Mesothelial cell of epicardium (in vitro differentiated cells): ENCODE results near the gene C1QB. TPM values are rescaled to one million over a fixed set of nuclear protein-coding genes. Genes with fewer than 3 reads are reported as not detected.
A peak's percentile ranks its signal among the peaks of the same experiment; 100 is the strongest.

Experiments
- DNase-seq, 2 experiments: peaks; one replicate each; pipeline ENCODE4 v3.0.0; 2021; ENCODE audit warnings: low spot score in 2 of 2; ENCODE audit not compliant: unreplicated experiment in 2 of 2
- H3K27ac Mint-ChIP-seq: 2 replicates; pipeline ENCODE4 v1.8.0; 2021; ENCODE audit warnings: mixed read lengths
- H3K27me3 Mint-ChIP-seq: 2 replicates; pipeline ENCODE4 v1.8.0; 2021; ENCODE audit warnings: low read depth, mixed read lengths
- H3K36me3 Mint-ChIP-seq: 2 replicates; pipeline ENCODE4 v1.8.0; 2021; ENCODE audit warnings: mixed read lengths
- H3K4me1 Mint-ChIP-seq: 2 replicates; pipeline ENCODE4 v1.8.0; 2021; ENCODE audit warnings: mixed read lengths
- H3K4me3 Mint-ChIP-seq: 2 replicates; pipeline ENCODE4 v1.8.0; 2021; ENCODE audit warnings: mild to moderate bottlenecking, moderate library complexity, mixed read lengths
- H3K9me3 Mint-ChIP-seq: 2 replicates; pipeline ENCODE4 v1.8.0; 2021; ENCODE audit warnings: mixed read lengths
- total RNA-seq: library from RNA; stranded (reverse); gene quantifications from 3 replicates; pipeline ENCODE4 v1.2.1, GENCODE V29; 2021
- TF ChIP-seq, protein P1 (sequence below): fragments of 200-600 bp; sonication (generic); IDR thresholded peaks from one replicate; pipeline ENCODE4 v1.5.0; 2021; ENCODE audit warnings: antibody characterized with exemption; ENCODE audit not compliant: unreplicated experiment

The C1QB gene
- total RNA-seq, 1 donor from 2014 or later, result not detected

DNA sequence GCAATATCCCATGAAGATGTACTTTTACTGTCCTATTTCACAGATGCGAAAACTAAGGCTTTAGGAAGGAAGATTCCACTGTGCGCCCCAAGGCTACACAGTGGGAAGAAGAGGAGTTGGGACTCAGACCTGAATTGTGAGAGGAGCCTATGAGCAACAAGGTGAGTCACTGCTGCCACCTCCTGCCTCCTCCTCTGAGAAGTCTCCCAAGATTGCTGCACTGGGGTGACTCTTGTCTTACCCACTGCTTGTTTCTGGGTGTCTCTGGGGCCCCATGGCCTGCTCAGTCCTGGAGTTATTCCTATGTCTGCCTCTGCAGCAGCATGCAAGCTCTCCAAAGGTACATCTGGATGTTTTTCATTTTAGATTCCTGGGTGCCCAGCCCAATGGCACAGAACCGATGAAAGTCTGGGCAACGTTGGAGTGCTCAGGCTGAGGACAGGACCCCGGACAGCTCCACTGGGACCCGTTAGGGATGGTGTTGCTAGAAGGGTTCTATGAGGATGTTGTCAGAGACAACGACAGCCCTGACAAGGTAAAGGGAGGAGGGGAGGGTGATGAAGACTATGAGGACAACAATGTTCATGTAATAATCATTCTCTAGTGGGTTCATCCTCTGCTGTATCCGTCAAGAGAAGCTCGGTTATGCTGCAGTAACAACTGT lies 27.6 kb upstream of the C1QB start:
- H3K4me3 Mint-ChIP-seq, result no peak overlapping the region
- H3K27me3 Mint-ChIP-seq, result peaks cover 76% of the 10 kb centered on the region
- H3K9me3 Mint-ChIP-seq, result no peaks in the 10 kb centered on the region
- no peaks in the 10 kb centered on the region for H3K4me1 Mint-ChIP-seq
- TF ChIP-seq, protein P1, sequence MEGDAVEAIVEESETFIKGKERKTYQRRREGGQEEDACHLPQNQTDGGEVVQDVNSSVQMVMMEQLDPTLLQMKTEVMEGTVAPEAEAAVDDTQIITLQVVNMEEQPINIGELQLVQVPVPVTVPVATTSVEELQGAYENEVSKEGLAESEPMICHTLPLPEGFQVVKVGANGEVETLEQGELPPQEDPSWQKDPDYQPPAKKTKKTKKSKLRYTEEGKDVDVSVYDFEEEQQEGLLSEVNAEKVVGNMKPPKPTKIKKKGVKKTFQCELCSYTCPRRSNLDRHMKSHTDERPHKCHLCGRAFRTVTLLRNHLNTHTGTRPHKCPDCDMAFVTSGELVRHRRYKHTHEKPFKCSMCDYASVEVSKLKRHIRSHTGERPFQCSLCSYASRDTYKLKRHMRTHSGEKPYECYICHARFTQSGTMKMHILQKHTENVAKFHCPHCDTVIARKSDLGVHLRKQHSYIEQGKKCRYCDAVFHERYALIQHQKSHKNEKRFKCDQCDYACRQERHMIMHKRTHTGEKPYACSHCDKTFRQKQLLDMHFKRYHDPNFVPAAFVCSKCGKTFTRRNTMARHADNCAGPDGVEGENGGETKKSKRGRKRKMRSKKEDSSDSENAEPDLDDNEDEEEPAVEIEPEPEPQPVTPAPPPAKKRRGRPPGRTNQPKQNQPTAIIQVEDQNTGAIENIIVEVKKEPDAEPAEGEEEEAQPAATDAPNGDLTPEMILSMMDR, result no peak
- H3K27ac Mint-ChIP-seq, result no peak overlapping the region
- H3K36me3 Mint-ChIP-seq, result no peaks in the 10 kb centered on the region
- DNase-seq, result peak in 1 of 2 experiments; percentile 58

DNA sequence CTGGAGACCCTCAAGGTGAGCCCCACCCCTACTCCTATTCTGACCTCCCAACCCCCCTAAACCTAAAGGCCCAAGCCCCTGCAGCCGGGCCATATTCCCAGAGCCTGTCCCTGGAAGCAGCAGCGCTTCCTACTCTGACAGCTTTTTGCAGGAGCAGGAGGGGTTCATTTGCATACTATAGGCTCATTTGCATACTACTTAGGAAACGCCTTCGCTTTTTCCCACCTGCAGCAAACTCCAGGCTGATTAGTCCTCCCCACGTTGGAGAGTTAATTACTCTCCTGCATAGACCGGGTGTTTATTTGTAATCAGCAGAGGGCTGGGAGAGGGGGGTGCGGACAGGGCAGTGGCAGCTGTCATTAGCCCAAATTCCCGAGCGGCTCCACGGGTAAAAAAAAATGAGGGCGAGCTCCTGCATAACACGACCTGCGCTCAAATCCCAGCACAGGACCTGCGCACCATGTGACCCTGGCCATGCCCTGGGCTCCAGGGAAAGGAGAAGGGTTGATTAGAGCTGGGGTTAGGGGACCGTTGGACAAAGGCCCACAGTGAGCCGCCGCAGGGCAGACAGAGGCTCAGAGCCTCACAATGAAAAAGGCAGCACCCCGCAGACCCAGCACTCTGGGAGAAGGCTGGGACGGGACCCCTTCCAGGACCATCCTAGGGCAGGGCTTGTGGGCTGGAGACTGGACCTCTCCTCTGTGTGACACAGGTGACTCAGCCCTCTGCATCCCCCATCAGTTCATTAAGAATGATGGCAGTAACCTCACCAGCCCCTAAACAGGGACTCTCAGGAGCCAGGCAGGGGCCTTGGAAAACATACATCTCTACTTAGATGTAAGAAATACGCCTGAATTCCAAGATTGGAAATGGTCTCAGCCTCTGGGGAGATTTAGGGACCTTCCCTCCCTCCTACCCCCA lies 26.5 kb upstream of the C1QB start:
- Mint-ChIP-seq H3K36me3 (no peaks in the 10 kb centered on the region), H3K4me3 (no peak overlapping the region), H3K27ac (no peak overlapping the region), H3K4me1 (no peaks in the 10 kb centered on the region), H3K27me3 (peaks cover 81% of the 10 kb centered on the region), H3K9me3 (no peaks in the 10 kb centered on the region)
- TF ChIP-seq, protein P1, result no peak
- DNase-seq, result no peak

DNA sequence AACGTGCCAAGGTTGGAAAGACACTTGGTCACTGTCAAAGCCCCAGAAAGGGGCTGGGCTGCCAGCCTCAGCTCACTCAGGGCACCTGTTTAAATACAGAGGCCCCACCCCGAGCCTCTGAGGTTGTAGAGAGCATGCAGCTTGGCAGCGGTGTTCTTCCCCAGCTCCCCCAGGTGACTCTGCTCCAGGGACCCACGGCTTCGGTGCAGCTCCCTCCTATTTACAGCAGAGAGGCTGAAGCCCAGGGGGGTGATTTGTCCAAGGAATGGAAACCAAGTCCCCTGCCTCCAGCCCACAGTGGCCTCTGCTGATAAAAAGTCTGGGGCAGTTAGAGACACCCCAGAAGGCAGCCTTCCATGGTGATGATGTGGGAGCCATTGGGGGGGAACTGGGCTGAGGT lies 25.7 kb upstream of the C1QB start:
- Mint-ChIP-seq H3K9me3 (no peaks in the 10 kb centered on the region), H3K4me3 (no peak overlapping the region), H3K4me1 (no peaks in the 10 kb centered on the region), H3K36me3 (no peaks in the 10 kb centered on the region), H3K27me3 (peaks cover 83% of the 10 kb centered on the region), H3K27ac (no peak overlapping the region)
- no peak for DNase-seq
- TF ChIP-seq, protein P1, result no peak

DNA sequence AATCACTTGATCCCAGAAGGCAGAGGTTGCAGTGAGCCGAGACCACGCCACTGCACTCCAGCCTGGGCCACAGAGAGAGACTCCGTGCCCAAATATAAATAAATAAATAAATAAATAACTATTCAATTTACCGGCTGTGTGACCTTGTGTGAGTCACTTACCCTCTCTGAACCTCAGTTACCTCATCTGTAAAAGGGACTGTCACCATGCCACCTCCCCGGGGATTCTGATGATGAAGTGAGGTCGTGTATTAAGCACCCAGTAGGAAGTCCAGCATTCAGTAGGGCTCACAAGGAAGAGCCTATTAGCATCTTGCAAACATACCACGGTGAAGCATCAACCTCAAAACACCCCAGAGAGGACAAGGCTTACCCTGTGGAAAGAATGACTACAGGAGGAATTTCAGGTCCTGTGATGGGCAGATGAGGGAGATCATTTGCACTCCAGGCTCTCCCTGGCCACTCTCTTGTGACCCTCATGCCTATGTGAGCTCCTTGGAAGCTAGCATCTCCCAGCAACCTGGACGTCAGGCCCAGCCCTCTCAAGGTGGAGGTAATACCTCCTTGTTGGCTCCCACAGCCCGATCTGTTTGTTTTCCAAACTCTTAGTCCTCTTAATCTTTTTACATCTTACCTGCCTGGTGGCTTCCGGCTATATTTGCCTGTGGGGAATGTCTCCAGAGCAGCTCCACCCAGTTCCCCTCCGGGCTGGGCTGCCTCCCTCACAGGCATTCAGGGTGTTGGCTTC lies 24.2 kb upstream of the C1QB start:
- H3K4me3 Mint-ChIP-seq, result no peak overlapping the region
- no peak overlapping the region for H3K27ac Mint-ChIP-seq
- peaks cover 81% of the 10 kb centered on the region for H3K27me3 Mint-ChIP-seq
- H3K4me1 Mint-ChIP-seq, result no peaks in the 10 kb centered on the region
- H3K9me3 Mint-ChIP-seq, result no peaks in the 10 kb centered on the region
- TF ChIP-seq, protein P1, result no peak
- no peaks in the 10 kb centered on the region for H3K36me3 Mint-ChIP-seq
- DNase-seq, result no peak

DNA sequence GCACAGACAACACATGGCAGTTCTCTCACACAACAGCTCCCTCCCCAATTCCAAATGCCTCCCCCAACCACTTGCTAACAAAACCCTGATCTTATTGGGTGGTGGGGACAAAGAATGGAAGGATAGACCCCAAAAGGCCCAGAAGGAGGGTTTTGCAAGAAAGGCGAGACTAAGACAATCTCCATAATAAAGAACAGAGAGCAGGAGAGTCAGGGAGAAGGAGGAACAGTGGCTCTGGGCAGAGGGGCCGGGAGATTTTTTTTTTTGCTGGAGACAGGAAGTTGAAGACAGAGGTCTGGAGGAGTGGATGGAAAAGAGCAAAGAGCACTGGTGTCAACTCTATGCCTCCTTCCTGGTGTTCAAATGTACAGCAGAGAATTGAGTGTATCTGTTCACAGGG lies 23.1 kb upstream of the C1QB start:
- TF ChIP-seq, protein P1, result no peak
- Mint-ChIP-seq H3K27ac (no peak overlapping the region), H3K27me3 (peaks cover 73% of the 10 kb centered on the region), H3K36me3 (no peaks in the 10 kb centered on the region), H3K4me3 (no peak overlapping the region), H3K4me1 (no peaks in the 10 kb centered on the region), H3K9me3 (no peaks in the 10 kb centered on the region)
- DNase-seq, result no peak
